WTC11 (cell line): ENCODE results near the gene INO80. TPM values are rescaled to one million over a fixed set of nuclear protein-coding genes. Genes with fewer than 3 reads are reported as not detected.

Experiments
- ATAC-seq: fragments of 200-7000 bp; cut with Tn5 transposase; 2 replicates; pipeline ENCODE4 v1.10.0; 2021; ENCODE audit warnings: mild to moderate bottlenecking, moderate library complexity
- CTCF ChIA-PET: fragments of 300-600 bp; sonication (Branson Sonifier 250); formaldehyde crosslinking; loops from one replicate; lab custom pipeline; 2021; ENCODE audit warnings: antibody characterized with exemption; lab: Charles Lee
- POLR2A ChIA-PET: fragments of 350-600 bp; sonication (Branson Sonifier 250); formaldehyde crosslinking; loops from one replicate; lab custom pipeline; 2021; ENCODE audit warnings: antibody characterized with exemption; lab: Charles Lee
- DNase-seq: peaks from one replicate; pipeline ENCODE4 v3.0.0; 2021; ENCODE audit warnings: low spot score
- H3K27ac Mint-ChIP-seq: 2 replicates; pipeline ENCODE4 v1.8.0; 2021; ENCODE audit warnings: mixed read lengths
- H3K27me3 Mint-ChIP-seq: 2 replicates; pipeline ENCODE4 v1.8.0; 2021; ENCODE audit warnings: low read depth, mild to moderate bottlenecking, moderate library complexity, mixed read lengths
- H3K36me3 Mint-ChIP-seq: 2 replicates; pipeline ENCODE4 v1.8.0; 2021; ENCODE audit warnings: mixed read lengths
- H3K4me1 Mint-ChIP-seq: 2 replicates; pipeline ENCODE4 v1.8.0; 2022; ENCODE audit warnings: mixed read lengths
- H3K4me3 Mint-ChIP-seq: 2 replicates; pipeline ENCODE4 v1.8.0; 2021; ENCODE audit warnings: mild to moderate bottlenecking, moderate library complexity, mixed read lengths
- H3K9me3 Mint-ChIP-seq: 2 replicates; pipeline ENCODE4 v1.8.0; 2021; ENCODE audit warnings: mixed read lengths
- CBFB ChIP-seq: sonication (generic); formaldehyde crosslinking; IDR thresholded peaks from 2 replicates; pipeline ENCODE4 v1.8.1; 2022; ENCODE audit warnings: mild to moderate bottlenecking, low read depth, missing genetic modification reagents
- CDX4 ChIP-seq: fragments of 250-450 bp; sonication (Bioruptor Pico); IDR thresholded peaks from 2 replicates; pipeline ENCODE4 v1.9.0; 2021; ENCODE audit warnings: moderate library complexity, mild to moderate bottlenecking, inconsistent platforms, borderline replicate concordance
- CREM ChIP-seq: sonication (generic); formaldehyde crosslinking; IDR thresholded peaks from 2 replicates; pipeline ENCODE4 v1.8.1; 2022; ENCODE audit warnings: mild to moderate bottlenecking, missing genetic modification reagents, moderate library complexity
- E2F4 ChIP-seq: sonication (generic); formaldehyde crosslinking; IDR thresholded peaks from 2 replicates; pipeline ENCODE4 v1.8.1; 2022; ENCODE audit warnings: low read depth, mild to moderate bottlenecking, moderate library complexity, missing genetic modification reagents, borderline replicate concordance
- EMX1 ChIP-seq: fragments of 250-450 bp; sonication (Bioruptor Pico); IDR thresholded peaks from 2 replicates; pipeline ENCODE4 v1.8.0; 2021; ENCODE audit warnings: mild to moderate bottlenecking
- FOXP4 ChIP-seq: sonication (generic); formaldehyde crosslinking; IDR thresholded peaks from 2 replicates; pipeline ENCODE4 v1.8.0; 2022; ENCODE audit warnings: mild to moderate bottlenecking, missing genetic modification reagents
- JAZF1 ChIP-seq: fragments of 250-450 bp; sonication (Bioruptor Pico); IDR thresholded peaks from 2 replicates; pipeline ENCODE4 v1.9.0; 2021; ENCODE audit warnings: moderate library complexity, mild to moderate bottlenecking, inconsistent platforms
- JUN ChIP-seq: sonication (generic); formaldehyde crosslinking; IDR thresholded peaks from 2 replicates; pipeline ENCODE4 v1.8.0; 2023; ENCODE audit warnings: mild to moderate bottlenecking, missing genetic modification reagents
- RORB ChIP-seq: fragments of 250-450 bp; sonication (Bioruptor Pico); IDR thresholded peaks from 2 replicates; pipeline ENCODE4 v1.9.0; 2021; ENCODE audit warnings: mild to moderate bottlenecking
- SP1 ChIP-seq: sonication (generic); formaldehyde crosslinking; conservative IDR thresholded peaks from 2 replicates; pipeline ENCODE4 v1.8.1; 2022; ENCODE audit warnings: missing genetic modification reagents
- ZNF121 ChIP-seq: sonication (generic); formaldehyde crosslinking; IDR thresholded peaks from 2 replicates; pipeline ENCODE4 v1.8.0; 2023; ENCODE audit warnings: missing genetic modification reagents
- ZNF317 ChIP-seq: sonication (generic); formaldehyde crosslinking; IDR thresholded peaks from 2 replicates; pipeline ENCODE4 v1.8.1; 2023; ENCODE audit warnings: low read depth, mild to moderate bottlenecking, moderate library complexity, missing genetic modification reagents, borderline replicate concordance
- ZNF396 ChIP-seq: fragments of 250-450 bp; sonication (Bioruptor Pico); IDR thresholded peaks from 2 replicates; pipeline ENCODE4 v1.8.0; 2021; ENCODE audit warnings: mild to moderate bottlenecking, moderate library complexity, borderline replicate concordance
- ZNF423 ChIP-seq: fragments of 250-450 bp; sonication (Bioruptor Pico); IDR thresholded peaks from 2 replicates; pipeline ENCODE4 v2.1.2; 2022; ENCODE audit warnings: mild to moderate bottlenecking, moderate library complexity
- ZNF671 ChIP-seq: fragments of 250-450 bp; sonication (Bioruptor Pico); IDR thresholded peaks from 2 replicates; pipeline ENCODE4 v1.8.0; 2021; ENCODE audit warnings: mild to moderate bottlenecking
- total RNA-seq: library from RNA; stranded (reverse); gene quantifications from 3 replicates; pipeline ENCODE4 v1.2.3, GENCODE V29; 2021
- TF ChIP-seq, protein P1 (sequence below): sonication (generic); formaldehyde crosslinking; IDR thresholded peaks from 2 replicates; pipeline ENCODE4 v1.8.1; 2023; ENCODE audit warnings: mild to moderate bottlenecking, moderate library complexity, missing genetic modification reagents
- TF ChIP-seq, protein P2 (sequence below): sonication (generic); formaldehyde crosslinking; IDR thresholded peaks from 2 replicates; pipeline ENCODE4 v1.8.1; 2023; ENCODE audit warnings: mild to moderate bottlenecking, missing genetic modification reagents, moderate library complexity

The INO80 gene
- total RNA-seq, 1 experiment from 2014 or later, result 20.6 TPM

DNA sequence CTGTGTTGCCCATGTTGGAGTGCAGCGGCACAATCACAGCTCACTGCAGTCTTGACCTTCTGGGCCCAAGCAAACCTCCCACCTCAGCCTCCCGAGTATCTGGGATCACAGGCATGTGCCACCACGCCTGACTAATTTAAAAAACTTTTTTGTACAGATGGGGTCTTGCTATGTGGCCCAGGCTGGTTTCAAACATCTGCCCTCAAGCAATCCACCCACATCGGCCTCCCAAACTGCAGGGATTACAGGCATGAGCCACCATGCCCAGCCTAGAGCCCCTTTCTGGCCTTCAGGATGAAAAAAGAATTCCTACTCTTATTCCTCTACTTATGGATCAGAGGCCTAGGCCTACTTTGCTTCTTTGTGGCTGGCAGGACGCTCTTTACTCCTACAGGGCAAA is 123.3 kb downstream of the INO80 start:
- TF ChIP-seq ZNF423 (CRISPR knock-in tag) (no peak), ZNF121 (CRISPR knock-in tag) (peak; percentile 58; the same call in 1 of the 2 replicates), FOXP4 (CRISPR knock-in tag) (no peak), ZNF317 (CRISPR knock-in tag) (no peak)
- Mint-ChIP-seq H3K4me1 (peaks cover 9% of the 10 kb centered on the region), H3K36me3 (peaks cover 52% of the 10 kb centered on the region), H3K27ac (peak overlapping the region; percentile 67), H3K27me3 (no peaks in the 10 kb centered on the region), H3K9me3 (no peaks in the 10 kb centered on the region), H3K4me3 (no peak overlapping the region)
- no peak for ATAC-seq
- CTCF ChIA-PET, result interaction anchor here (0.9 to 2.5 kb wide), 4 partner anchors 14 to 99 kb away, joined by 4 to 9 read pairs (median 6); partner anchors contain the start of gene VPS18
- DNase-seq, result no peak
- POLR2A ChIA-PET, result no interaction called here

GRCh38 chr15:40992241-40992741 is 123.8 kb downstream of the INO80 start:
- peak overlapping the region; percentile 80 for H3K27ac Mint-ChIP-seq
- H3K36me3 Mint-ChIP-seq, result peaks cover 53% of the 10 kb centered on the region
- H3K27me3 Mint-ChIP-seq, result no peaks in the 10 kb centered on the region
- no peak for DNase-seq
- ATAC-seq, result no peak
- H3K4me3 Mint-ChIP-seq, result no peak overlapping the region
- CTCF ChIA-PET, result interaction anchor here (0.8 to 2.5 kb wide), 4 partner anchors 15 to 98 kb away, joined by 4 to 9 read pairs (median 6); partner anchors contain the start of gene VPS18
- H3K9me3 Mint-ChIP-seq, result no peaks in the 10 kb centered on the region
- POLR2A ChIA-PET, result interaction anchor here (0.7 kb wide), 1 partner anchor 38 kb away, joined by 3 read pairs; no protein-coding TSS in a partner anchor
- TF ChIP-seq, protein P1, sequence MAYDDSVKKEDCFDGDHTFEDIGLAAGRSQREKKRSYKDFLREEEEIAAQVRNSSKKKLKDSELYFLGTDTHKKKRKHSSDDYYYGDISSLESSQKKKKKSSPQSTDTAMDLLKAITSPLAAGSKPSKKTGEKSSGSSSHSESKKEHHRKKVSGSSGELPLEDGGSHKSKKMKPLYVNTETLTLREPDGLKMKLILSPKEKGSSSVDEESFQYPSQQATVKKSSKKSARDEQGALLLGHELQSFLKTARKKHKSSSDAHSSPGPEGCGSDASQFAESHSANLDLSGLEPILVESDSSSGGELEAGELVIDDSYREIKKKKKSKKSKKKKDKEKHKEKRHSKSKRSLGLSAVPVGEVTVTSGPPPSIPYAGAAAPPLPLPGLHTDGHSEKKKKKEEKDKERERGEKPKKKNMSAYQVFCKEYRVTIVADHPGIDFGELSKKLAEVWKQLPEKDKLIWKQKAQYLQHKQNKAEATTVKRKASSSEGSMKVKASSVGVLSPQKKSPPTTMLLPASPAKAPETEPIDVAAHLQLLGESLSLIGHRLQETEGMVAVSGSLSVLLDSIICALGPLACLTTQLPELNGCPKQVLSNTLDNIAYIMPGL (CRISPR knock-in tag), result no peak
- TF ChIP-seq JUN, result no peak
- TF ChIP-seq CDX4 (CRISPR knock-in tag), result no peak
- TF ChIP-seq FOXP4 (CRISPR knock-in tag), result no peak
- TF ChIP-seq, protein P2, sequence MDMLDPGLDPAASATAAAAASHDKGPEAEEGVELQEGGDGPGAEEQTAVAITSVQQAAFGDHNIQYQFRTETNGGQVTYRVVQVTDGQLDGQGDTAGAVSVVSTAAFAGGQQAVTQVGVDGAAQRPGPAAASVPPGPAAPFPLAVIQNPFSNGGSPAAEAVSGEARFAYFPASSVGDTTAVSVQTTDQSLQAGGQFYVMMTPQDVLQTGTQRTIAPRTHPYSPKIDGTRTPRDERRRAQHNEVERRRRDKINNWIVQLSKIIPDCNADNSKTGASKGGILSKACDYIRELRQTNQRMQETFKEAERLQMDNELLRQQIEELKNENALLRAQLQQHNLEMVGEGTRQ, result no peak
- TF ChIP-seq RORB (CRISPR knock-in tag), result no peak
- no peak for TF ChIP-seq CBFB
- no peak for TF ChIP-seq SP1 (CRISPR knock-in tag)
- no peak for TF ChIP-seq JAZF1
- peaks cover 9% of the 10 kb centered on the region for H3K4me1 Mint-ChIP-seq

DNA sequence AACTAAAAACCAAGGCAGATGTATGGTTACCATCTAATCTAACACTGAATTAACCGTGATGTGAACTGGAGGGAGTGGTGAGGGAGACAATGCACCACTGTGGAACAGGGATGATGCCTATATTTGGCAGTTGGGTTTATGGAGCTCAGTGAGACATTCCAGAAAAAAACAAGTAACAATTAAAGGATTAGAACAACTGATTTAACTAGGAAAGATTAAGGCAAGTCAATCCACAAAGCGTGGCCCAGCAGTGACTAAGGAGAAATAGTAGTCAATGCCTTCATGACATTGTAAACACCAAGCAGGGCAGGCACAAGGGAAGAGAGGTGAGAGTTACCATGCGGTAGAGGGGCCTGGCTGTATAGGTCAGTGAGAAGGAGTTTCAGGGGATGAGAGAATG is 124.7 kb downstream of the INO80 start:
- H3K9me3 Mint-ChIP-seq, result no peaks in the 10 kb centered on the region
- TF ChIP-seq ZNF396 (CRISPR knock-in tag) (no peak), ZNF671 (CRISPR knock-in tag) (no peak), CREM (CRISPR knock-in tag) (no peak), EMX1 (CRISPR knock-in tag) (no peak), E2F4 (CRISPR knock-in tag) (no peak), CBFB (no peak)
- peaks cover 9% of the 10 kb centered on the region for H3K4me1 Mint-ChIP-seq
- CTCF ChIA-PET, result interaction anchor here (0.8 to 2.5 kb wide), 4 partner anchors 50 to 97 kb away, joined by 4 to 9 read pairs (median 6); partner anchors contain the start of gene VPS18
- POLR2A ChIA-PET, result interaction anchor here (0.7 kb wide), 1 partner anchor 37 kb away, joined by 3 read pairs; no protein-coding TSS in a partner anchor
- no peak for DNase-seq
- no peaks in the 10 kb centered on the region for H3K27me3 Mint-ChIP-seq
- H3K4me3 Mint-ChIP-seq, result no peak overlapping the region
- no peak for ATAC-seq
- H3K36me3 Mint-ChIP-seq, result peaks cover 53% of the 10 kb centered on the region
- H3K27ac Mint-ChIP-seq, result peak overlapping the region; percentile 64; the same call in 1 of the 2 replicates
